T-helper 1 cell treated with Interleukin-12 subunit alpha and Interleukin-12 subunit beta and Interleukin-4 antibody, amounts not matched to agents 30 μg/mL and 1 μg/mL, for 36 hours (primary cell): ENCODE data around the gene DUS1L.

Experiments used
- H3K27ac Mint-ChIP-seq: one replicate; pipeline ENCODE4 v1.8.0; 2021; ENCODE audit warnings: mild to moderate bottlenecking, mixed read lengths
- H3K27me3 Mint-ChIP-seq: one replicate; pipeline ENCODE4 v1.8.0; 2021; ENCODE audit warnings: low read depth, mixed read lengths
- H3K36me3 Mint-ChIP-seq: one replicate; pipeline ENCODE4 v1.8.0; 2021; ENCODE audit warnings: low read depth, mixed read lengths
- H3K4me1 Mint-ChIP-seq: one replicate; pipeline ENCODE4 v1.8.0; 2021; ENCODE audit warnings: low read depth, mixed read lengths
- H3K4me3 Mint-ChIP-seq: one replicate; pipeline ENCODE4 v1.8.0; 2021; ENCODE audit warnings: mild to moderate bottlenecking, moderate library complexity, mixed read lengths
- H3K9me3 Mint-ChIP-seq: one replicate; pipeline ENCODE4 v1.8.0; 2021; ENCODE audit warnings: mixed read lengths

DUS1L gene

GRCh38 chr17:82052638-82053059 lies 13.0 kb downstream of the DUS1L start:
- H3K36me3 Mint-ChIP-seq, result peaks cover 2% of the 10 kb centered on the region
- no peak overlapping the region for H3K27ac Mint-ChIP-seq

DNA sequence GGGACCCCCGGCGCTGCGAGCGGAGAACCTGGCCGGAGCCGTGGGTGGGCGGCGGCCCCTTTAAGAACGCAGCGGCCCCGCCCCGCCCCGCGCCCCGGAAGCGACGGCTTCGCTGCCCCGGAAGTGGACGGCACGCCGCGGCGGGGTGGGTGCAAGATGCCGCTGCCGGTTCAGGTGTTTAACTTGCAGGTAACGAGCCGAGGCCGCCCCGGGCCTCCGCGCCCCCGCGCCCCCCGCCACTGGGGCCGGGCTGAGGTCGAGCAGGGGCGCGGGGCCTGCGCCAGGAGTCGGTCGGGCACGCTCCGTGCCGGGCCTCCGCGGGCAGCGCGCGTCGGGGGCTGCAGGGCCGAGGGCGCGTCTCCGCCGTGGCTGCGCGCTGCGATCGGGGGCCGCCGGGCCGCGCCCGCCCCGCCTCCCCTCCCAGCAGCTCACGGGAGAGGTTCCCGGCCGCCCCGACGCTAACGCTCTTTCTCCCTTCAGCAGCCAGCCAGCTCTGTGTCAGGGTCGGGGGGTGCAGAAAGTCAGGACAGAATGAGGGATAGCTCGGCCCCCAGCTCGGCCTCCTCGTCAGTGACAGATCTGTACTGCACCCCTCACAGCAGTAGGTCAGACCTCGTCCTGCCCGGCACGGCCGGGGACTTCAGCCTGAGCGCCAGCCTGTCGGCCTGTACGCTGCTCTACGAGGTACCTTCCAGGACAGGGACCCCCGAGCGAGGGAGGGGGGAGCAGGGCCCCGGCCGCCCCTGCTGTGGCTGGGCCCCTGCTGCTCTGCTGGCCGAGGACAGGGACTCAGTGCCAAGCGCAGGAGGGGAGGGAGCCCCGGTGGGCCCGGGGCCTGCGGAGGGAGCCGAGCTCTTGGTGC lies 13.6 kb downstream of the DUS1L start, which contains the start of the genes GPS1 and RFNG:
Gene GPS1 (plus strand): TSS at position 123 of the 862 bp plus-strand sequence. CDS start 34 bp downstream, at position 157.
Gene RFNG (minus strand): TSS at position 36 of the 862 bp plus-strand sequence. CDS start 45 bp downstream, outside the sequence.
- Mint-ChIP-seq H3K27ac (peak within 1 kb of the TSS; percentile 88), H3K27me3 (no peaks in the 10 kb centered on the region), H3K9me3 (no peaks in the 10 kb centered on the region), H3K4me3 (peak within 1 kb of the TSS; percentile 88), H3K36me3 (peaks cover 5% of the 10 kb centered on the region), H3K4me1 (peaks cover 11% of the 10 kb centered on the region)

More at GRCh38 chr17:82052638-82053059, 13.0 kb downstream of the DUS1L start:
- peaks cover 8% of the 10 kb centered on the region for H3K4me1 Mint-ChIP-seq
- H3K9me3 Mint-ChIP-seq, result no peaks in the 10 kb centered on the region
- H3K27me3 Mint-ChIP-seq, result no peaks in the 10 kb centered on the region
- H3K4me3 Mint-ChIP-seq, result peak overlapping the region; percentile 70

GRCh38 chr17:82050761-82051641 lies 14.6 kb downstream of the DUS1L start:
- peak overlapping the region; percentile 88 for H3K27ac Mint-ChIP-seq
- peaks cover 11% of the 10 kb centered on the region for H3K4me1 Mint-ChIP-seq
- H3K27me3 Mint-ChIP-seq, result no peaks in the 10 kb centered on the region
- H3K36me3 Mint-ChIP-seq, result peaks cover 5% of the 10 kb centered on the region
- no peaks in the 10 kb centered on the region for H3K9me3 Mint-ChIP-seq
- H3K4me3 Mint-ChIP-seq, result peak overlapping the region; percentile 88

DNA sequence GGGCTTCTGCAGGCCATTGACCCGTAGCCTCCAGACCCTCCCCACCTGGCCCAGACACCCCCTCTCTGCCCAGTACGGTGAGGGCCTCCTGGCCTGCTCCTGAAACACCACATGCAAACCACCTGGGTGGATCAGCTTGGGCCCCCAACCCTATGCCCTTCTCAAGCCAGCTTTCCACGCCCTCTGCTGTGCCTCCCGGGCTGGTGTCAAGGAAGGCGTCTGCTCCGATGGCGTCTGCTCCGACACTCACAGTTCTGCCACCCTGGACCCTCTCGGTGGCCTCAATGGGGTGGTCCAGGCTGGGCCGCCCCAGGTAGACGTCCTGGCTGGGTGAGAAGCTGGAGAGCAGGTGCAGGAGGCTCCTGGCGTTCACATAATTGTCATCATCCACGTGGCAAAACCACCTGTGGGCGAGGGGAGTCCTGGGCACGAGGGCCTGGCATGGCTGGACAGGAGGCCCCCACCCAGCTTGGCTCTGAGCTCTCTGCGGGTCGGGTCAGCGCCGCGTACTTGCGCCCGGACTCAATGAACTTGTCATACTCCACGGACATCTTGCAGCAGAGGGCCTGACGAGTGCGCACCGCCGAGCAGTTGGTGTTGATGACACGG lies 15.3 kb downstream of the DUS1L start:
- no peaks in the 10 kb centered on the region for H3K27me3 Mint-ChIP-seq
- peak overlapping the region; percentile 88 for H3K4me3 Mint-ChIP-seq
- no peak overlapping the region for H3K27ac Mint-ChIP-seq
- H3K36me3 Mint-ChIP-seq, result peaks cover 5% of the 10 kb centered on the region
- H3K4me1 Mint-ChIP-seq, result peaks cover 11% of the 10 kb centered on the region
- H3K9me3 Mint-ChIP-seq, result no peaks in the 10 kb centered on the region

DNA sequence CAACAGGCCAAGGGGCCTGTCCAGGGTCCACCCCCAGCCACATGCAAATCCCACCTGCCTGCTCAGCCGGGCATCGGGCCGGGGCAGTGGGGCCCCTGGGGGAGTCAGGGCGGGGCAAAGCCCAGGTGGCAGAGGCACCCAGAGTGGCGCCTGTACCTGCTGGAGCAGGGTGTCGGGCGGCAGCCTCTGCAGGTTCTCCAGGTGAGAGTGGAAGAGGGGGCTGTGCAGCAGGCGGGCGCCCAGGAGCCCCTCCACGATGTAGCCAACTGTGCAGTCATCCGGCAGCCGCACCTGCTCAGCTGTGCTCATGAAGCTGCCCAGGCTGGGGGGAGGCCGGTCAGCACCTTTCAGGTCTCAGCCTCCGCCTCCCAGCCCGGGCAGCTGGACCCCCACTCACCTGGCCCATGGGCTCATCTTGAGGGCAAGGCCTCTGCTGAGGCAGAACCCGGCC lies 16.1 kb downstream of the DUS1L start:
- Mint-ChIP-seq H3K4me3 (no peak overlapping the region), H3K4me1 (peaks cover 11% of the 10 kb centered on the region), H3K9me3 (no peaks in the 10 kb centered on the region), H3K27me3 (no peaks in the 10 kb centered on the region), H3K36me3 (peaks cover 5% of the 10 kb centered on the region), H3K27ac (peak overlapping the region; percentile 31)

DNA sequence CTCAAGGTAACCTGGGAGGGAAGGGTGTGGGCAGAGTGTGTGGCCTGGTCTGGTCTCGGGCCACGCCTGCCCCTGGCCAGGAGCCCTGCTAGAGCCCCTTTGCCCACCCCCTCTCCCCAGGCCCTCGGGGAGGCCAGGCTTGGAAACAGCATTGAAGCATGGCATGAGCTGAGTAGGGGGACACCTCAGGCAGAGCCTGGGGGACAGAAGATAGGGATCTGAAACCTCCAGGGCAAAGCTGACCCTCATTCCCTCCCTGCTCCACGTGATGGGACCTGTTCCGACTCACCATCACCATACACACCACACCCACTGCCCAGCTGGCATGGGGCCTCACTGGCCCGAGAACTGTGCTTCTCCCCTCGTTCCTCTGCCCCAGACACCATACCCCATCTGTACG lies 16.5 kb downstream of the DUS1L start:
- H3K27ac Mint-ChIP-seq, result no peak overlapping the region

DNA sequence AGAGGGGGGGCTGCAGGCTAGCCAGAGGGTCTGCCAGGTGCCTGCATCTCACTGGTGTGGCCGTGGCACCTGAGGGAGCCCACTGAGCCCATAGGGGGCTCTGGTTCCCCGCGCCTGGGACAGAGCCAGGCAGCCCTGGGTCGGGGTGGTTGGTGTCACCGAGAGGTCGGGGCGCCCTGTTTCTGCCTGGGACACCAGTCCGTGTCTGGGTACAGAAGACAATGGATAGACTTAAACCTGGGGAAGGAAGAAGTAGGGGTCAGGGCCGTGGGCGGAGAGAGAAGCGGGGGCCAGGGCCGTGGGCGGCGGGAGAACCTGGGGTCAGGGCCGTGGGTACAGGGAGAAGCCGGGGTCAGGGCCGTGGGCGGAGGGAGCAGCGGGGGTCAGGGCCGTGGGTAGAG lies 17.0 kb downstream of the DUS1L start:
- Mint-ChIP-seq H3K36me3 (peaks cover 5% of the 10 kb centered on the region), H3K27me3 (no peaks in the 10 kb centered on the region), H3K9me3 (no peaks in the 10 kb centered on the region), H3K27ac (no peak overlapping the region), H3K4me3 (no peak overlapping the region), H3K4me1 (peaks cover 11% of the 10 kb centered on the region)

More for the DNA sequence above, 16.5 kb downstream of the DUS1L start:
- peaks cover 5% of the 10 kb centered on the region for H3K36me3 Mint-ChIP-seq
- no peak overlapping the region for H3K4me3 Mint-ChIP-seq
- no peaks in the 10 kb centered on the region for H3K9me3 Mint-ChIP-seq
- no peaks in the 10 kb centered on the region for H3K27me3 Mint-ChIP-seq
- H3K4me1 Mint-ChIP-seq, result peaks cover 11% of the 10 kb centered on the region

GRCh38 chr17:82047914-82048570 lies 17.6 kb downstream of the DUS1L start:
- Mint-ChIP-seq H3K4me3 (peak overlapping the region; percentile 40), H3K9me3 (no peaks in the 10 kb centered on the region), H3K4me1 (peaks cover 9% of the 10 kb centered on the region), H3K27me3 (no peaks in the 10 kb centered on the region), H3K27ac (no peak overlapping the region), H3K36me3 (peaks cover 5% of the 10 kb centered on the region)

- no peaks in the 10 kb centered on the region for H3K27me3 Mint-ChIP-seq
- peak overlapping the region; percentile 40 for H3K4me3 Mint-ChIP-seq
- no peaks in the 10 kb centered on the region for H3K9me3 Mint-ChIP-seq
- H3K27ac Mint-ChIP-seq, result no peak overlapping the region
- peaks cover 5% of the 10 kb centered on the region for H3K36me3 Mint-ChIP-seq
- peaks cover 9% of the 10 kb centered on the region for H3K4me1 Mint-ChIP-seq
Observed at GRCh38 chr17:82047379-82047778, 18.2 kb downstream of the DUS1L start.

GRCh38 chr17:82046903-82047302 lies 18.7 kb downstream of the DUS1L start:
- H3K4me1 Mint-ChIP-seq, result peaks cover 9% of the 10 kb centered on the region
- no peak overlapping the region for H3K4me3 Mint-ChIP-seq
- peaks cover 5% of the 10 kb centered on the region for H3K36me3 Mint-ChIP-seq
- H3K27me3 Mint-ChIP-seq, result no peaks in the 10 kb centered on the region
- no peak overlapping the region for H3K27ac Mint-ChIP-seq
- H3K9me3 Mint-ChIP-seq, result no peaks in the 10 kb centered on the region

GRCh38 chr17:82045936-82046484 lies 19.6 kb downstream of the DUS1L start:
- H3K27me3 Mint-ChIP-seq, result no peaks in the 10 kb centered on the region

DNA sequence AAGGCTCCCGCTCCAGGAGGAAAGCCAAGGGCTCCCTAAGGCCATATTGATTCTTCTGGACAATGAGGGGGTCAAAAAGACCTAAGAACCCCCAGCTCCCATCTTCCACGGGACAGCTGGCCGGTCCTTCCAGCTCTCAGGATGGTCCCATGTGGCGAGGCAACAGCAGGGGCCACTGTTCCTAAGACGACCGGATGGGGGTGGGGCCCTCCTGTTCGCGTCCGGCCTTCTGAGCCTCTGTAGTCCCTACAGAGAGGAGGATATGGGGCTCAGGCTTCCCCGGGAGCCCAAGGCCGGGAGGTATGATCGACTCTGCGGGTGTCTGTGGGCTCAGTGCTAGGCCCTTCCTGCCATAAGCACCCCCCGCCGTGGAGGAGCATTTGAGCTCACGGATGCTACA lies 22.1 kb downstream of the DUS1L start:
- no peak overlapping the region for H3K27ac Mint-ChIP-seq
- H3K4me1 Mint-ChIP-seq, result peaks cover 10% of the 10 kb centered on the region
- no peaks in the 10 kb centered on the region for H3K9me3 Mint-ChIP-seq
- H3K27me3 Mint-ChIP-seq, result no peaks in the 10 kb centered on the region
- no peak overlapping the region for H3K4me3 Mint-ChIP-seq
- H3K36me3 Mint-ChIP-seq, result peaks cover 5% of the 10 kb centered on the region

More at GRCh38 chr17:82045936-82046484, 19.6 kb downstream of the DUS1L start:
- Mint-ChIP-seq H3K9me3 (no peaks in the 10 kb centered on the region), H3K27ac (no peak overlapping the region), H3K36me3 (peaks cover 5% of the 10 kb centered on the region), H3K4me3 (no peak overlapping the region), H3K4me1 (peaks cover 9% of the 10 kb centered on the region)

GRCh38 chr17:82042649-82043048 lies 23.0 kb downstream of the DUS1L start:
- no peaks in the 10 kb centered on the region for H3K9me3 Mint-ChIP-seq
- H3K4me3 Mint-ChIP-seq, result no peak overlapping the region
- peaks cover 3% of the 10 kb centered on the region for H3K36me3 Mint-ChIP-seq
- no peak overlapping the region for H3K27ac Mint-ChIP-seq
- H3K4me1 Mint-ChIP-seq, result peaks cover 13% of the 10 kb centered on the region
- peaks cover 4% of the 10 kb centered on the region for H3K27me3 Mint-ChIP-seq
